PC-3 (cell line): ENCODE data around the gene IFT57.

Experiments used
- CTCF ChIP-seq: fragments of 300-600 bp; sonication (generic); conservative IDR thresholded peaks from 2 replicates; pipeline ENCODE4 v1.5.1; 2017; ENCODE audit warnings: antibody characterized with exemption, low read depth, mild to moderate bottlenecking, low read length
- EZH2 ChIP-seq: fragments of 300-600 bp; sonication (generic); IDR thresholded peaks from one replicate; pipeline ENCODE4 v1.6.1; 2017; ENCODE audit warnings: antibody characterized with exemption, mild to moderate bottlenecking, low read length; ENCODE audit not compliant: unreplicated experiment

DNA sequence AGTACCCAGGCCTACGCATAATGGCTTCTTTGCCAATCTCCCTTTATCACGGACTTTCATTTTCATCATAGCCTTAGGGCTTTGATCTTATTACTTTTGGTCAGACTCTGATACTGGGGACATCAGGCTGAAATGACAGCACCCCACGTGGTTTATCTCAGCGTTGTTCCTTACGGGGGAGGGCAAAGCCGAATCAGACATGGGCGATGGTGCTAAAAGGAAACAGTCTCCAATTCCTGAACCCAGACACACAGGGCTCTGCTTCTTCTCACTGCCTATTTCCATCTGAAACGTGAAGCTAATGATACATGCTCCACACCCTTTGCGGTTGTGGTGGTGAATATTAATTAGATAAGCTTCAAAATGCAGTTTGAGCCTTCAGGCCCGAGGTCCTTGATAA, 72.0 kb downstream of the IFT57 start:
- no peak for TF ChIP-seq EZH2
- TF ChIP-seq CTCF = no peak
